SU-DHL-6 (cell line): ENCODE measurements around the gene MYLK2.

ENCODE experiments used
- H2AFZ ChIP-seq: fragments of 200-600 bp; sonication (generic); 2 replicates; pipeline ENCODE4 v1.6.1; 2014; ENCODE audit warnings: low read depth, mild to moderate bottlenecking, moderate library complexity, mixed read lengths, antibody characterized with exemption, low read length; ENCODE audit not compliant: severe bottlenecking
- H3F3A ChIP-seq: fragments of 200-600 bp; shearing (Covaris generic); 2 replicates; pipeline ENCODE4 v1.6.0; 2016; ENCODE audit warnings: antibody characterized with exemption, mild to moderate bottlenecking; ENCODE audit not compliant: insufficient read depth
- H3K27ac ChIP-seq: fragments of 200-600 bp; sonication (generic); 2 replicates; pipeline ENCODE4 v1.5.1; 2016; ENCODE audit warnings: low read depth, mild to moderate bottlenecking, low read length, moderate library complexity, mixed read lengths
- H3K27me3 ChIP-seq: fragments of 200-600 bp; sonication (generic), shearing (Covaris generic); 2 replicates; pipeline ENCODE4 v1.6.0; 2014; ENCODE audit warnings: mild to moderate bottlenecking, low read length
- H3K36me3 ChIP-seq: fragments of 200-600 bp; sonication (generic); 2 replicates; pipeline ENCODE4 v1.6.1; 2014; ENCODE audit warnings: mild to moderate bottlenecking, low read length, mixed read lengths
- H3K4me2 ChIP-seq: fragments of 300-600, 200-600 bp; shearing (Covaris generic), sonication (generic); 2 replicates; pipeline ENCODE4 v1.6.0; 2014; ENCODE audit warnings: low read length, low read depth, mild to moderate bottlenecking; ENCODE audit not compliant: poor library complexity, severe bottlenecking
- H3K4me3 ChIP-seq: fragments of 200-600 bp; sonication (generic); 2 replicates; pipeline ENCODE4 v1.5.1; 2014; ENCODE audit warnings: antibody characterized with exemption, low read length, mild to moderate bottlenecking, mixed read lengths; ENCODE audit not compliant: insufficient read depth, poor library complexity, severe bottlenecking
- H3K79me2 ChIP-seq: fragments of 200-600 bp; sonication (generic); 2 replicates; pipeline ENCODE4 v1.6.1; 2014; ENCODE audit warnings: mild to moderate bottlenecking, low read length, moderate library complexity; ENCODE audit not compliant: insufficient read depth
- H3K9ac ChIP-seq: fragments of 200-600 bp; sonication (generic); 2 replicates; pipeline ENCODE4 v1.7.0; 2014; ENCODE audit warnings: mild to moderate bottlenecking, low read length
- H3K9me2 ChIP-seq: fragments of 200-600 bp; sonication (generic); replicated peaks from 2 replicates; pipeline ENCODE4 v1.6.1; 2014; ENCODE audit warnings: low read length; ENCODE audit not compliant: insufficient read depth
- H3K9me3 ChIP-seq: fragments of 200-600 bp; sonication (generic); 2 replicates; pipeline ENCODE4 v1.6.1; 2014; ENCODE audit warnings: low read length, mixed read lengths; ENCODE audit not compliant: insufficient read depth
- H4K20me1 ChIP-seq: fragments of 200-600 bp; sonication (generic); 2 replicates; pipeline ENCODE4 v1.6.1; 2014; ENCODE audit warnings: low read depth, mild to moderate bottlenecking, antibody characterized with exemption, low read length, moderate library complexity, mixed read lengths
- CTCF ChIP-seq: fragments of 200-600 bp; sonication (generic); IDR thresholded peaks from one replicate; pipeline ENCODE4 v1.5.1; 2017; ENCODE audit warnings: antibody characterized with exemption, mild to moderate bottlenecking, low read length, moderate library complexity; ENCODE audit not compliant: insufficient read depth, poor library complexity, severe bottlenecking
- EZH2phosphoT487 ChIP-seq: fragments of 200-600 bp; sonication (generic), shearing (Covaris generic); conservative IDR thresholded peaks from 2 replicates; pipeline ENCODE4 v1.6.1; 2018; ENCODE audit warnings: mild to moderate bottlenecking, antibody characterized with exemption, low read length, moderate library complexity, mixed read lengths

MYLK2 gene

DNA sequence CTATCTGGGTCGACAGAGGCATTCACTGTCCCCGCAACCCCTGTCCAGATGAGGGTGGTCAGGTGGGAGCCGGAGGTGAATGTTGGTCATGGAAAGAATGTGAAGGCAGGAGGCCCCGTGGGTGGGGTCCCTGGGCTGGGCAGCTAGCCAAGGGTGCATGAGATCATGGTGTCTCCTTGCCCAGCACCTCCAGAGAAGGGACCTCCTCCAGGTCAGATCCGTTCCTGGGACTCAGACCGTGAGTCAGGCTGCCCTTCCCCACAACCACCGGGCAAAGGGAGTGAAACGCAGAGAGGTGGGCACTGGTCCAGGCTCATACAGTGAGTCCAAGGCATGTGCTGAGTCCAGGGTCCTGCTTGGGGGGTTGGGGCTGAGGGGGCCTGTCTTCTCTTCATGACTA, 22.8 kb downstream of the MYLK2 start:
- Histone ChIP-seq H3K79me2 (no peaks in the 10 kb centered on the region), H3K9me3 (no peaks in the 10 kb centered on the region), H4K20me1 (no peaks in the 10 kb centered on the region), H3K9ac (no peak overlapping the region), H3K4me2 (no peak overlapping the region), H3K4me3 (no peak overlapping the region), H3K27ac (no peak overlapping the region), H3K27me3 (no peaks in the 10 kb centered on the region), H3F3A (no peaks in the 10 kb centered on the region), H3K9me2 (no peaks in the 10 kb centered on the region), H2AFZ (no peak overlapping the region), H3K36me3 (no peaks in the 10 kb centered on the region)
- no peak for TF ChIP-seq CTCF

DNA sequence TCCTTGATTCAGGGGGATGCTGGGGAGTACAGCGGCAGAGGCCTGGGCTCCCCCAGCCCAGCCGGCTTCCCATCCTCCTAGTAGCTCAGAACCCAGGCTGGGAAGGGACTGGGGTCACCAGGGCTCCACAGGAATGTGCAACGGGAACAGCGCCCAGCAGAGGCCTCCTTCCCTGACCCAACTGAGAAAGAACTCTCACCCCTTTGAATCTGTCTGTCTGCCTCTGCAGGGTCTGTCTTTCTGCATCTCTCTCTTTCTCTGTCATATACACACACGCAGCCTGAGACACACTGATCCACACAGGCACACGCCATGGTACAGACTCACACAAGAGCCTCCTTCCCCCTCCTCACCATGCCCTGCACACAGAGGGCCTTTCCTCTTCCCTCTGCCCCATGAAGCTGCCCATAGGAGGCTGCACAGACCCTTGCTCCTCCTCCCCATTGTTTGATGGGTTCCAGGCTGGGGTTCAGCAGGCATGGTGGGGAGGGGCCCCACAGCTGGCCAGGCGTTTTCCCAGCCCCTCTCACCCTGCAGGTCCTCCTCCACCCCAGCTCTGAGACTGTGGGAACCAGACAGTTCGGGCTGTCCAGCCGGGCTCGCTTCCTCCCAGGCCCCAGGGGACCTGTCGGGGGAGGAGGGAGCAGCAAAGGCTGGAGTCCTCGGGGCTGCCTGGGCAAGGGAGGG, 23.5 kb downstream of the MYLK2 start:
- Histone ChIP-seq H3K4me3 (no peak overlapping the region), H2AFZ (no peak overlapping the region), H3K27ac (no peak overlapping the region), H3K9ac (no peak overlapping the region), H3K4me2 (no peak overlapping the region), H3K9me3 (no peaks in the 10 kb centered on the region), H3K36me3 (no peaks in the 10 kb centered on the region), H3K9me2 (no peaks in the 10 kb centered on the region), H3K27me3 (no peaks in the 10 kb centered on the region), H3K79me2 (no peaks in the 10 kb centered on the region), H4K20me1 (no peaks in the 10 kb centered on the region), H3F3A (no peaks in the 10 kb centered on the region)
- TF ChIP-seq EZH2phosphoT487 (no peak), CTCF (no peak)

GRCh38 chr20:31843288-31843687, 24.1 kb downstream of the MYLK2 start:
- no peaks in the 10 kb centered on the region for H4K20me1 ChIP-seq
- TF ChIP-seq CTCF (no peak), EZH2phosphoT487 (no peak)
- no peaks in the 10 kb centered on the region for H3K36me3 ChIP-seq
- H3K9ac ChIP-seq: no peak overlapping the region
- no peaks in the 10 kb centered on the region for H3K9me2 ChIP-seq
- no peak overlapping the region for H3K4me2 ChIP-seq
- no peak overlapping the region for H3K4me3 ChIP-seq
- no peaks in the 10 kb centered on the region for H3K9me3 ChIP-seq
- H3K27ac ChIP-seq: no peak overlapping the region
- no peaks in the 10 kb centered on the region for H3F3A ChIP-seq
- no peaks in the 10 kb centered on the region for H3K27me3 ChIP-seq
- H2AFZ ChIP-seq: no peak overlapping the region
- H3K79me2 ChIP-seq: no peaks in the 10 kb centered on the region
